K562 (cell line): ENCODE measurements around the gene GPATCH4. TPM values are rescaled to one million over a fixed set of nuclear protein-coding genes. Genes with fewer than 3 reads are reported as not detected.

ENCODE experiments used
- BCL6 ChIP-seq: fragments of 250-450 bp; sonication (Bioruptor Pico); IDR thresholded peaks from 2 replicates; pipeline ENCODE4 v1.4.0; 2020
- DDX20 ChIP-seq: fragments of 450-650 bp; IDR thresholded peaks from 2 replicates; pipeline ENCODE4 v1.6.1; 2016; ENCODE audit warnings: missing genetic modification characterization, low read depth, mild to moderate bottlenecking, missing compliant biosample characterization, moderate library complexity
- DPF2 ChIP-seq: fragments of 450-650 bp; IDR thresholded peaks from 2 replicates; pipeline ENCODE4 v1.6.1; 2016
- GATAD2B ChIP-seq: fragments of 450-650 bp; IDR thresholded peaks from 2 replicates; pipeline ENCODE4 v1.6.1; 2017; ENCODE audit warnings: mild to moderate bottlenecking, borderline replicate concordance
- LCOR ChIP-seq: sonication (generic); formaldehyde crosslinking; IDR thresholded peaks from 2 replicates; pipeline ENCODE4 v1.8.0; 2022; ENCODE audit warnings: mild to moderate bottlenecking, missing genetic modification reagents
- MTF1 ChIP-seq: fragments of 250-450 bp; sonication (Bioruptor Pico); IDR thresholded peaks from 2 replicates; pipeline ENCODE4 v1.9.0; 2021; ENCODE audit warnings: moderate library complexity, mild to moderate bottlenecking, inconsistent platforms, borderline replicate concordance
- NCOA1 ChIP-seq: fragments of 450-650 bp; IDR thresholded peaks from 2 replicates; pipeline ENCODE4 v1.6.1; 2016; ENCODE audit warnings: low read depth
- POLR2AphosphoS5 ChIP-seq: IDR thresholded peaks from 2 replicates; pipeline ENCODE4 v1.6.1; 2011; ENCODE audit warnings: mild to moderate bottlenecking, low read depth, low read length, moderate library complexity; ENCODE audit not compliant: control insufficient read depth, insufficient read depth
- RUNX1 ChIP-seq: sonication (generic); IDR thresholded peaks from 2 replicates; pipeline ENCODE4 v1.6.1; 2016; ENCODE audit warnings: antibody characterized with exemption, low read depth
- SETDB1 ChIP-seq: IDR thresholded peaks from one replicate; pipeline ENCODE4 v1.6.1; 2012; ENCODE audit warnings: low read length, control low read depth, inconsistent platforms
- SNIP1 ChIP-seq: fragments of 450-650 bp; IDR thresholded peaks from 2 replicates; pipeline ENCODE4 v1.7.1; 2017; ENCODE audit warnings: low read depth, mild to moderate bottlenecking
- ZKSCAN1 ChIP-seq: fragments of 150-350 bp; IDR thresholded peaks from 2 replicates; pipeline ENCODE4 v1.6.1; 2016; ENCODE audit warnings: low read depth, low read length
- ZNF174 ChIP-seq: fragments of 250-450 bp; sonication (Bioruptor Pico); IDR thresholded peaks from 2 replicates; pipeline ENCODE4 v1.4.0; 2020; ENCODE audit warnings: mild to moderate bottlenecking
- ZNF23 ChIP-seq: fragments of 250-450 bp; sonication (Bioruptor Pico); IDR thresholded peaks from 2 replicates; pipeline ENCODE4 v1.4.0; 2020; ENCODE audit warnings: mild to moderate bottlenecking
- polyA plus RNA-seq, 8 experiments: library from polyadenylated mRNA; depleted of rRNA in 4 of 8; stranded (reverse) in 5 of 8; unstranded in 3 of 8; fragments of >200 nt; fragmentation: Nextera tagmentation in 2 of 8; fragmentation: Illumina TruSeq in 1 of 8; extraction: Ambion mirVana in 2 of 8; extraction: Trizol in 1 of 8; gene quantifications; 2 replicates each; pipeline versions ENCODE4 v1.2.1 to v1.2.3, GENCODE V29; 2011 to 2014; ENCODE audit warnings: inconsistent platforms in 1 of 8, missing spikeins in 1 of 8
- total RNA-seq, 7 experiments: library from RNA; depleted of rRNA in 6 of 7; stranded (reverse); fragments of >200 nt in 6 of 7; fragmentation: Illumina TruSeq in 2 of 7; extraction: Trizol in 2 of 7; gene quantifications; 2 replicates each; pipeline versions ENCODE4 v1.2.1 to v1.2.3, GENCODE V29; 2011 to 2021; ENCODE audit warnings: low replicate concordance in 1 of 7
- TF ChIP-seq, protein P1 (sequence below), 2 experiments: fragments of 450-650 bp; IDR thresholded peaks; 2 replicates each; pipeline ENCODE4 v1.6.1; 2016; ENCODE audit warnings: mild to moderate bottlenecking in 2 of 2, borderline replicate concordance in 1 of 2, low read depth in 1 of 2, moderate library complexity in 1 of 2
- TF ChIP-seq, protein P2 (sequence below), 2 experiments: fragments of 200-800 bp in 1 of 2; sonication (Bioruptor generic) in 1 of 2; sonication (generic) in 1 of 2; formaldehyde crosslinking in 1 of 2; IDR thresholded peaks in 1 of 2; conservative IDR thresholded peaks in 1 of 2; 2 replicates each; pipeline versions ENCODE4 v1.5.0 to v1.6.1; 2016 to 2020; ENCODE audit warnings: missing compliant biosample characterization in 1 of 2, missing genetic modification characterization in 1 of 2, missing genetic modification reagents in 1 of 2

The GPATCH4 gene
- total and polyA plus RNA-seq, 9 of the 15 experiments (the other 6 are each of a cell fraction or from before 2014, with no cell fraction given): 43.7 to 105 (median 76.5) TPM

DNA sequence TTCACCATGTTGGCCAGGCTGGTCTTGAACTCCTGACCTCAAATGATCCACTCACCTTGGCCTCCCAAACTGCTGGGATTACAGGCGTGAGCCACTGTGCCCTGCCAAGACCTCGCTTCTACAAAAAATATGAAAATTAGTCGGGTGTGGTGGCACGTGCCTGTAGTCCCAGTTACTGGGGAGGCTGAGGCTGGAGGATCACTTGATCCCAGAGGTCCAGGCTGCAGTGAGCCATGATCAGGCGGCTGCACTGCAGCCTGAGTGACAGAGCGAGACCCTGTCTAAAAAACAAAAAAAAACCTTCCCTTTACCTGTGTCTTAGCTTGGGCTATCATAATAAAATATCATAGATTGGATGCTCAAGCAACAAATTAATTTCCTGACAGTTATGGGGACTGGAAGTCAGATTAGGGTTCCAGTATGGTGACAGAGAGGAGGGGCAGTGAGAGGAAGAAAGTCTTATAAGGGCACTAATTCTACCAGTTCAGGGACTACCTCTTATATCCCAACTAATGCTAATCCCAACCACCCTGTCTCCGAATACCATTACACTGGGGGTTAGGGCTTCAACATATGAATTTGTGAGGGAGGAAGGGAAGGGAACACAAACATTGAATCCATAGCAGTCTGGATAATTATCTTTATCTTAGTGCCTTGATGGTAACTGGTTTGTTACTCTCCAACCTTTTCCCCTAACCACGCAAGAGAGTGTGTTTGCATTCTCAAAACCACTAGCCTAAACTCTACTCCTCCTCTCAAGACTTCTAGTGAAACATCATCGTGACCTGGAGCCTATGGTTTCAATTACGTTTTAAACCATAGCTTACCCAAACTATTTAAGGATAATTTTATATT, 10.7 kb downstream of the GPATCH4 start (continued):
- TF ChIP-seq, protein P1, sequence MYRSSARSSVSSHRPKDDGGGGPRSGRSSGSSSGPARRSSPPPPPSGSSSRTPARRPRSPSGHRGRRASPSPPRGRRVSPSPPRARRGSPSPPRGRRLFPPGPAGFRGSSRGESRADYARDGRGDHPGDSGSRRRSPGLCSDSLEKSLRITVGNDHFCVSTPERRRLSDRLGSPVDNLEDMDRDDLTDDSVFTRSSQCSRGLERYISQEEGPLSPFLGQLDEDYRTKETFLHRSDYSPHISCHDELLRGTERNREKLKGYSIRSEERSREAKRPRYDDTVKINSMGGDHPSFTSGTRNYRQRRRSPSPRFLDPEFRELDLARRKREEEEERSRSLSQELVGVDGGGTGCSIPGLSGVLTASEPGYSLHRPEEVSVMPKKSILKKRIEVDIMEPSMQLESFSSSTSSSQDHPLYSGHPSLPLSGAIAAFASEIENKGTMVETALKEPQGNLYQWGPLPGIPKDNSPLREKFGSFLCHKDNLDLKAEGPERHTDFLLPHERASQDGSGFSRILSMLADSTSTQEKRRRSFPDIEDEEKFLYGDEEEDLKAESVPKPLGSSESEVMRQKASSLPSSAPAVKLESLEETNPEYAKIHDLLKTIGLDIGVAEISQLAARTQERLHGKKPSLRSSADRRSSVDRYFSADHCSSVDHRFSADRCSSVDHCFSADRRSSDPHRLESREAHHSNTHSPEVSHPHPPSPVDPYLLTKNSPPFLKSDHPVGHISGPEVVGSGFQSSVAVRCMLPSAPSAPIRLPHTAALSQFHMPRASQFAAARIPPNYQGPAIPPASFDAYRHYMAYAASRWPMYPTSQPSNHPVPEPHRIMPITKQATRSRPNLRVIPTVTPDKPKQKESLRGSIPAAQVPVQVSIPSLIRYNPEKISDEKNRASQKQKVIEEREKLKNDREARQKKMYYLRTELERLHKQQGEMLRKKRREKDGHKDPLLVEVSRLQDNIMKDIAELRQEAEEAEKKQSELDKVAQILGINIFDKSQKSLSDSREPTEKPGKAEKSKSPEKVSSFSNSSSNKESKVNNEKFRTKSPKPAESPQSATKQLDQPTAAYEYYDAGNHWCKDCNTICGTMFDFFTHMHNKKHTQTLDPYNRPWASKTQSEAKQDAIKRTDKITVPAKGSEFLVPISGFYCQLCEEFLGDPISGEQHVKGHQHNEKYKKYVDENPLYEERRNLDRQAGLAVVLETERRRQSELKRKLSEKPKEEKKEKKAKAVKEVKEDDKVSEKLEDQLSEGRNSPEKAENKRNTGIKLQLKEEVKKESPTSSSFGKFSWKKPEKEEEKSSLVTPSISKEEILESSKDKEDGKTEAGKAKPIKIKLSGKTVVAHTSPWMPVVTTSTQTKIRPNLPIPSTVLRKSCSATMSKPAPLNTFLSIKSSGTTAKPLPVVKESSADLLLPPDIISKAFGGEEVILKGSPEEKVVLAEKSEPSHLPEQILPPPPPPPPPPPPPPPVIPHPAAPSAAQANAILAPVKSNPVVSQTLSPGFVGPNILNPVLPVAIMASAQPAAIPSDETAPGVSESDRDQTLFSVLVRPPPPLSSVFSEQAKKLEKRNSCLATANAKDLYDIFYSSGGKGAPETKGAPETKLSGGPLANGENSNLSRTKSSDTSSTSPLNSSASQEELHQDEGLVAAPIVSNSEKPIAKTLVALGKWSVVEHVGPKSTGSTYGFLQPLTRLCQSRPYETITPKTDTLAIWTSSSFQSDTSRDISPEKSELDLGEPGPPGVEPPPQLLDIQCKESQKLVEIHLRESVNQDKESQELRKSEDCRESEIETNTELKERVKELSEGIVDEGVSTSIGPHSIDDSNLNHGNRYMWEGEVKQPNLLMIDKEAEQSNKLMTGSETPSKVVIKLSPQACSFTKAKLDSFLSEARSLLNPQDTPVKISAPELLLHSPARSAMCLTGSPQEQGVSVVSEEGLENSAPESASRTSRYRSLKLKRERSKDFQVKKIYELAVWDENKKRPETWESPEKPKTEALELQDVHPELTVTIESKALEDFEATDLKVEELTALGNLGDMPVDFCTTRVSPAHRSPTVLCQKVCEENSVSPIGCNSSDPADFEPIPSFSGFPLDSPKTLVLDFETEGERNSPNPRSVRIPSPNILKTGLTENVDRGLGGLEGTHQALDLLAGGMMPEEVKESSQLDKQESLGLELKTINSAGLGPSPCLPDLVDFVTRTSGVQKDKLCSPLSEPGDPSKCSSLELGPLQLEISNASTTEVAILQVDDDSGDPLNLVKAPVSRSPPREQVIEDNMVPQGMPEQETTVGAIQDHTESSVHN (IDR thresholded peaks at IDR 0.05; ENCODE audit: borderline replicate concordance in 1 of 2, low read depth in 1 of 2): no peak
- TF ChIP-seq GATAD2B (no peak), BCL6 (CRISPR knock-in tag) (no peak), SETDB1 (no peak), ZNF174 (CRISPR knock-in tag) (no peak), MTF1 (CRISPR knock-in tag) (no peak), LCOR (CRISPR knock-in tag) (0 out of 2 replicates have a peak, but pooled peaks have one; percentile 18), RUNX1 (no peak), ZNF23 (CRISPR knock-in tag) (no peak), DPF2 (no peak), POLR2AphosphoS5 (0 out of 2 replicates have a peak, but pooled peaks have one; percentile 24), NCOA1 (no peak), ZKSCAN1 (no peak), SNIP1 (no peak), DDX20 (tag) (no peak)
- TF ChIP-seq, protein P2, sequence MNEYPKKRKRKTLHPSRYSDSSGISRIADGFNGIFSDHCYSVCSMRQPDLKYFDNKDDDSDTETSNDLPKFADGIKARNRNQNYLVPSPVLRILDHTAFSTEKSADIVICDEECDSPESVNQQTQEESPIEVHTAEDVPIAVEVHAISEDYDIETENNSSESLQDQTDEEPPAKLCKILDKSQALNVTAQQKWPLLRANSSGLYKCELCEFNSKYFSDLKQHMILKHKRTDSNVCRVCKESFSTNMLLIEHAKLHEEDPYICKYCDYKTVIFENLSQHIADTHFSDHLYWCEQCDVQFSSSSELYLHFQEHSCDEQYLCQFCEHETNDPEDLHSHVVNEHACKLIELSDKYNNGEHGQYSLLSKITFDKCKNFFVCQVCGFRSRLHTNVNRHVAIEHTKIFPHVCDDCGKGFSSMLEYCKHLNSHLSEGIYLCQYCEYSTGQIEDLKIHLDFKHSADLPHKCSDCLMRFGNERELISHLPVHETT (CRISPR knock-in tag; conservative IDR thresholded peaks at IDR 0.05 in 1 of 2, IDR thresholded peaks at IDR 0.05 in 1 of 2): no peak
